PC-3 (cell line): ENCODE results near the gene SCAF8. TPM values are rescaled to one million over a fixed set of nuclear protein-coding genes. Genes with fewer than 3 reads are reported as not detected.

ENCODE experiments used
- ATAC-seq: fragments of 200-7000 bp; cut with Tn5 transposase; 2 replicates; pipeline ENCODE4 v1.9.1; 2020; ENCODE audit warnings: mild to moderate bottlenecking, moderate library complexity
- BruUV-seq: library from RNA; stranded (reverse); fragments of 400-500 nt; replicated peaks from 2 replicates; lab custom pipeline; 2021; lab: Mats Ljungman, UMichigan
- CTCF ChIA-PET: fragments of 300-600 bp; sonication (Branson Sonifier 250); formaldehyde crosslinking; loops from one replicate; lab custom pipeline; 2022; ENCODE audit warnings: antibody characterized with exemption; lab: Charles Lee
- POLR2A ChIA-PET: fragments of 300-600 bp; sonication (Branson Sonifier 250); formaldehyde crosslinking; loops from one replicate; lab custom pipeline; 2022; ENCODE audit warnings: antibody characterized with exemption; ENCODE audit not compliant: unreplicated experiment; lab: Charles Lee
- DNase-seq: peaks from one replicate; pipeline ENCODE4 v3.0.0-alpha.2; 2015
- H2AFZ ChIP-seq: fragments of 300-600 bp; sonication (generic); 2 replicates; pipeline ENCODE4 v1.6.0; 2016; ENCODE audit warnings: antibody characterized with exemption, low read length
- H3F3A ChIP-seq: fragments of 300-600 bp; sonication (generic); one replicate; pipeline ENCODE4 v1.6.0; 2017; ENCODE audit warnings: antibody characterized with exemption, low read length, control low read depth, mild to moderate bottlenecking; ENCODE audit not compliant: unreplicated experiment
- H3K27ac ChIP-seq: fragments of 300-600 bp; sonication (generic); 2 replicates; pipeline ENCODE4 v1.5.1; 2016; ENCODE audit warnings: mild to moderate bottlenecking, low read length
- H3K27me3 ChIP-seq: fragments of 300-600 bp; sonication (generic); 2 replicates; pipeline ENCODE4 v1.6.1; 2016; ENCODE audit warnings: low read length, mixed read lengths
- H3K36me3 ChIP-seq: fragments of 300-600 bp; sonication (generic); 2 replicates; pipeline ENCODE4 v1.6.1; 2016; ENCODE audit warnings: low read depth, mixed run types, low read length, mixed read lengths
- H3K4me1 ChIP-seq: fragments of 300-600 bp; sonication (generic); 2 replicates; pipeline ENCODE4 v1.5.1; 2016; ENCODE audit warnings: low read length; ENCODE audit not compliant: insufficient read depth
- H3K4me2 ChIP-seq: fragments of 300-600 bp; sonication (generic); 2 replicates; pipeline ENCODE4 v1.6.0; 2016; ENCODE audit warnings: low read length
- H3K4me3 ChIP-seq: fragments of 300-600 bp; sonication (generic); 2 replicates; pipeline ENCODE4 v1.5.1; 2016; ENCODE audit warnings: mild to moderate bottlenecking, low read length, mixed read lengths
- H3K79me2 ChIP-seq: fragments of 300-600 bp; sonication (generic); 2 replicates; pipeline ENCODE4 v1.6.1; 2017; ENCODE audit warnings: low read length, mixed read lengths
- H3K9ac ChIP-seq: fragments of 300-600 bp; sonication (generic); 2 replicates; pipeline ENCODE4 v1.6.0; 2016; ENCODE audit warnings: mild to moderate bottlenecking, low read length
- H3K9me2 ChIP-seq: fragments of 300-600 bp; sonication (generic); replicated peaks from 2 replicates; pipeline ENCODE4 v1.6.1; 2016; ENCODE audit warnings: mixed run types, low read length, mixed read lengths
- H3K9me3 ChIP-seq: fragments of 300-600 bp; sonication (generic); 2 replicates; pipeline ENCODE4 v1.6.1; 2016; ENCODE audit warnings: low read length, mixed read lengths
- H4K20me1 ChIP-seq: fragments of 300-600 bp; sonication (generic); 2 replicates; pipeline ENCODE4 v1.6.1; 2016; ENCODE audit warnings: low read length, mixed read lengths
- CTCF ChIP-seq: fragments of 300-600 bp; sonication (generic); conservative IDR thresholded peaks from 2 replicates; pipeline ENCODE4 v1.5.1; 2017; ENCODE audit warnings: antibody characterized with exemption, low read depth, mild to moderate bottlenecking, low read length
- EZH2 ChIP-seq: fragments of 300-600 bp; sonication (generic); IDR thresholded peaks from one replicate; pipeline ENCODE4 v1.6.1; 2017; ENCODE audit warnings: antibody characterized with exemption, mild to moderate bottlenecking, low read length; ENCODE audit not compliant: unreplicated experiment
- EZH2phosphoT487 ChIP-seq: fragments of 300-600 bp; sonication (generic); IDR thresholded peaks from 2 replicates; pipeline ENCODE4 v1.6.1; 2018; ENCODE audit warnings: mild to moderate bottlenecking, antibody characterized with exemption, low read length, borderline replicate concordance
- intact Hi-C: fragments of 100-400 bp; cut with micrococcal nuclease; formaldehyde crosslinking; loops from 2 replicates; pipeline ENCODE4 v1.9.0; 2023
- total RNA-seq: library from RNA; depleted of rRNA; stranded (reverse); fragments of >200 nt; gene quantifications from 2 replicates; pipeline ENCODE4 v1.2.3, GENCODE V29; 2014

Gene SCAF8
- total RNA-seq, 1 experiment from 2014 or later = 11.9 TPM

GRCh38 chr6:154782193-154782592 is 49.0 kb downstream of the SCAF8 start:
- CTCF ChIA-PET = no interaction called here
- Histone ChIP-seq H3K4me1 (peaks cover 10% of the 10 kb centered on the region), H4K20me1 (0 out of 2 replicates have a peak, but pooled peaks cover 6% of the 10 kb centered on the region), H2AFZ (no peak overlapping the region), H3F3A (no peaks in the 10 kb centered on the region), H3K79me2 (peaks cover 53% of the 10 kb centered on the region), H3K4me3 (no peak overlapping the region), H3K36me3 (no peaks in the 10 kb centered on the region), H3K4me2 (no peak overlapping the region), H3K9me2 (no peaks in the 10 kb centered on the region), H3K27ac (no peak overlapping the region), H3K9me3 (no peaks in the 10 kb centered on the region), H3K27me3 (no peaks in the 10 kb centered on the region), H3K9ac (no peak overlapping the region)
- ATAC-seq (no peak), DNase-seq (no peak)
- BruUV-seq = no TSS peak
- POLR2A ChIA-PET = no interaction called here
- intact Hi-C loops = no loop called here
- TF ChIP-seq EZH2phosphoT487 = no peak
- TF ChIP-seq EZH2 = no peak
- TF ChIP-seq CTCF = no peak

GRCh38 chr6:154783229-154783628 is 50.0 kb downstream of the SCAF8 start:
- Histone ChIP-seq H3K9me2 (no peaks in the 10 kb centered on the region), H3K9me3 (no peaks in the 10 kb centered on the region), H3K4me1 (peaks cover 10% of the 10 kb centered on the region), H2AFZ (no peak overlapping the region), H3K4me3 (no peak overlapping the region), H3K27me3 (no peaks in the 10 kb centered on the region), H3K36me3 (peaks cover 3% of the 10 kb centered on the region; the same call in 1 of the 2 replicates), H3F3A (no peaks in the 10 kb centered on the region), H3K4me2 (no peak overlapping the region), H3K27ac (no peak overlapping the region), H3K79me2 (peaks cover 54% of the 10 kb centered on the region), H3K9ac (no peak overlapping the region), H4K20me1 (peaks cover 7% of the 10 kb centered on the region; the same call in 1 of the 2 replicates)
- ChIA-PET CTCF (no interaction called here), POLR2A (interaction anchor here (0.6 kb wide), 2 partner anchors 38 to 221 kb away, joined by 4 to 6 read pairs; no protein-coding TSS in a partner anchor)
- ATAC-seq (no peak), DNase-seq (no peak)
- intact Hi-C loops = no loop called here
- no peak for TF ChIP-seq CTCF
- no peak for TF ChIP-seq EZH2phosphoT487
- TF ChIP-seq EZH2 = no peak
- no TSS peak for BruUV-seq

GRCh38 chr6:154785075-154785474 is 51.9 kb downstream of the SCAF8 start:
- H4K20me1 ChIP-seq = peaks cover 9% of the 10 kb centered on the region; the same call in 1 of the 2 replicates
- no peaks in the 10 kb centered on the region for H3K9me3 ChIP-seq
- peaks cover 5% of the 10 kb centered on the region; the same call in 1 of the 2 replicates for H3K36me3 ChIP-seq
- peaks cover 10% of the 10 kb centered on the region for H3K4me1 ChIP-seq
- H3K27ac ChIP-seq = no peak overlapping the region
- no peaks in the 10 kb centered on the region for H3K27me3 ChIP-seq
- TF ChIP-seq EZH2 (no peak), CTCF (no peak), EZH2phosphoT487 (no peak)
- no peak for DNase-seq
- intact Hi-C loops = no loop called here
- H3K4me2 ChIP-seq = no peak overlapping the region
- H3K4me3 ChIP-seq = no peak overlapping the region
- no peak overlapping the region for H2AFZ ChIP-seq
- no peaks in the 10 kb centered on the region for H3K9me2 ChIP-seq
- BruUV-seq = no TSS peak
- no peaks in the 10 kb centered on the region for H3F3A ChIP-seq
- peaks cover 64% of the 10 kb centered on the region for H3K79me2 ChIP-seq
- ATAC-seq = no peak
- POLR2A ChIA-PET = no interaction called here
- CTCF ChIA-PET = no interaction called here
- no peak overlapping the region for H3K9ac ChIP-seq
